Measurements from ENCODE around the gene UVRAG. TPM values are rescaled to one million over a fixed set of nuclear protein-coding genes. Genes with fewer than 3 reads are reported as not detected.

UVRAG gene
- total and polyA plus RNA-seq, 2 donors, result 16.4 to 36.6 TPM

- Histone ChIP-seq H3K36me3 (ENCODE audit: insufficient read depth) (no peaks in the 10 kb centered on the region), H3K4me3 (ENCODE audit: low read depth, low read length) (no peak overlapping the region), H3K4me1 (ENCODE audit: insufficient read depth) (peaks cover 2% of the 10 kb centered on the region), H3K27ac (ENCODE audit: low read depth) (peak overlapping the region; percentile 50)
- peak; percentile 28 for DNase-seq (ENCODE audit: extremely low spot score)
- 61% methylated on average over 7 of the region's 7 CpGs for WGBS
These were observed 268.8 kb downstream of the UVRAG start for GRCh38 chr11:76083563-76084451.

GRCh38 chr11:76085270-76085669, 270.3 kb downstream of the UVRAG start:
- no peak overlapping the region for H3K4me3 ChIP-seq (ENCODE audit: low read depth, low read length)
- no peaks in the 10 kb centered on the region for H3K36me3 ChIP-seq (ENCODE audit: insufficient read depth)
- no peak overlapping the region for H3K27ac ChIP-seq (ENCODE audit: low read depth)
- peaks cover 2% of the 10 kb centered on the region for H3K4me1 ChIP-seq (ENCODE audit: insufficient read depth)
- no peak for DNase-seq (ENCODE audit: extremely low spot score)
- WGBS, result 86% methylated on average over 1 of the region's 1 CpG

GRCh38 chr11:76086743-76087635, 272.0 kb downstream of the UVRAG start:
- DNase-seq (ENCODE audit: extremely low spot score), result no peak
- 88% methylated on average over 6 of the region's 6 CpGs for WGBS
- H3K27ac ChIP-seq (ENCODE audit: low read depth), result no peak overlapping the region
- H3K36me3 ChIP-seq (ENCODE audit: insufficient read depth), result no peaks in the 10 kb centered on the region
- H3K4me3 ChIP-seq (ENCODE audit: low read depth, low read length), result no peak overlapping the region
- peaks cover 2% of the 10 kb centered on the region for H3K4me1 ChIP-seq (ENCODE audit: insufficient read depth)

GRCh38 chr11:76087749-76088148, 272.7 kb downstream of the UVRAG start:
- 93% methylated on average over 6 of the region's 6 CpGs for WGBS
- DNase-seq (ENCODE audit: extremely low spot score), result no peak
- no peak overlapping the region for H3K27ac ChIP-seq (ENCODE audit: low read depth)
- peaks cover 2% of the 10 kb centered on the region for H3K4me1 ChIP-seq (ENCODE audit: insufficient read depth)
- H3K4me3 ChIP-seq (ENCODE audit: low read depth, low read length), result no peak overlapping the region
- H3K36me3 ChIP-seq (ENCODE audit: insufficient read depth), result no peaks in the 10 kb centered on the region

GRCh38 chr11:76088511-76088910, 273.5 kb downstream of the UVRAG start:
- H3K4me1 ChIP-seq (ENCODE audit: insufficient read depth), result peaks cover 2% of the 10 kb centered on the region
- no peak for DNase-seq (ENCODE audit: extremely low spot score)
- WGBS, result 83% methylated on average over 3 of the region's 3 CpGs
- H3K27ac ChIP-seq (ENCODE audit: low read depth), result no peak overlapping the region
- H3K36me3 ChIP-seq (ENCODE audit: insufficient read depth), result no peaks in the 10 kb centered on the region
- no peak overlapping the region for H3K4me3 ChIP-seq (ENCODE audit: low read depth, low read length)

GRCh38 chr11:76090174-76090573, 275.2 kb downstream of the UVRAG start:
- no peak for DNase-seq (ENCODE audit: extremely low spot score)
- 100% methylated on average over 2 of the region's 2 CpGs for WGBS

GRCh38 chr11:76090821-76091220, 275.8 kb downstream of the UVRAG start:
- Histone ChIP-seq H3K36me3 (ENCODE audit: insufficient read depth) (no peaks in the 10 kb centered on the region), H3K4me3 (ENCODE audit: low read depth, low read length) (no peak overlapping the region), H3K4me1 (ENCODE audit: insufficient read depth) (no peaks in the 10 kb centered on the region), H3K27ac (ENCODE audit: low read depth) (no peak overlapping the region)
- DNase-seq (ENCODE audit: extremely low spot score), result no peak
- WGBS, result 98% methylated on average over 1 of the region's 1 CpG

More at GRCh38 chr11:76090174-76090573, 275.2 kb downstream of the UVRAG start:
- H3K4me3 ChIP-seq (ENCODE audit: low read depth, low read length), result no peak overlapping the region
- H3K27ac ChIP-seq (ENCODE audit: low read depth), result no peak overlapping the region
- no peaks in the 10 kb centered on the region for H3K36me3 ChIP-seq (ENCODE audit: insufficient read depth)
- peaks cover 1% of the 10 kb centered on the region for H3K4me1 ChIP-seq (ENCODE audit: insufficient read depth)

GRCh38 chr11:76094740-76095139, 279.7 kb downstream of the UVRAG start:
- no peaks in the 10 kb centered on the region for H3K4me1 ChIP-seq (ENCODE audit: insufficient read depth)
- no peak for DNase-seq (ENCODE audit: extremely low spot score)
- H3K36me3 ChIP-seq (ENCODE audit: insufficient read depth), result no peaks in the 10 kb centered on the region
- H3K4me3 ChIP-seq (ENCODE audit: low read depth, low read length), result no peak overlapping the region
- H3K27ac ChIP-seq (ENCODE audit: low read depth), result no peak overlapping the region
- WGBS, result 89% methylated on average over 4 of the region's 4 CpGs

- DNase-seq (ENCODE audit: extremely low spot score), result no peak
- Histone ChIP-seq H3K27ac (ENCODE audit: low read depth) (no peak overlapping the region), H3K4me1 (ENCODE audit: insufficient read depth) (no peaks in the 10 kb centered on the region), H3K4me3 (ENCODE audit: low read depth, low read length) (no peak overlapping the region), H3K36me3 (ENCODE audit: insufficient read depth) (no peaks in the 10 kb centered on the region)
These were observed 280.9 kb downstream of the UVRAG start for GRCh38 chr11:76095891-76096290.

- Histone ChIP-seq H3K27ac (ENCODE audit: low read depth) (no peak overlapping the region), H3K36me3 (ENCODE audit: insufficient read depth) (no peaks in the 10 kb centered on the region), H3K4me3 (ENCODE audit: low read depth, low read length) (no peak overlapping the region), H3K4me1 (ENCODE audit: insufficient read depth) (no peaks in the 10 kb centered on the region)
- WGBS, result 91% methylated on average over 6 of the region's 6 CpGs
- DNase-seq (ENCODE audit: extremely low spot score), result no peak
These were observed 281.5 kb downstream of the UVRAG start for GRCh38 chr11:76096552-76096951.

GRCh38 chr11:76102802-76103201, 287.8 kb downstream of the UVRAG start:
- no peak overlapping the region for H3K27ac ChIP-seq (ENCODE audit: low read depth)
- H3K4me3 ChIP-seq (ENCODE audit: low read depth, low read length), result no peak overlapping the region
- no peaks in the 10 kb centered on the region for H3K36me3 ChIP-seq (ENCODE audit: insufficient read depth)
- no peak for DNase-seq (ENCODE audit: extremely low spot score)
- WGBS, result 9% methylated on average over 1 of the region's 1 CpG
- H3K4me1 ChIP-seq (ENCODE audit: insufficient read depth), result peaks cover 3% of the 10 kb centered on the region

GRCh38 chr11:76103460-76103859, 288.4 kb downstream of the UVRAG start:
- Histone ChIP-seq H3K4me3 (ENCODE audit: low read depth, low read length) (no peak overlapping the region), H3K36me3 (ENCODE audit: insufficient read depth) (no peaks in the 10 kb centered on the region), H3K27ac (ENCODE audit: low read depth) (no peak overlapping the region), H3K4me1 (ENCODE audit: insufficient read depth) (peaks cover 3% of the 10 kb centered on the region)
- 41% methylated on average over 1 of the region's 1 CpG for WGBS
- no peak for DNase-seq (ENCODE audit: extremely low spot score)

GRCh38 chr11:76104285-76104684, 289.3 kb downstream of the UVRAG start:
- WGBS, result 97% methylated on average over 7 of the region's 7 CpGs
- H3K4me3 ChIP-seq (ENCODE audit: low read depth, low read length), result no peak overlapping the region
- no peak for DNase-seq (ENCODE audit: extremely low spot score)
- peaks cover 3% of the 10 kb centered on the region for H3K4me1 ChIP-seq (ENCODE audit: insufficient read depth)
- no peaks in the 10 kb centered on the region for H3K36me3 ChIP-seq (ENCODE audit: insufficient read depth)
- H3K27ac ChIP-seq (ENCODE audit: low read depth), result no peak overlapping the region

- Histone ChIP-seq H3K4me1 (ENCODE audit: insufficient read depth) (peaks cover 3% of the 10 kb centered on the region), H3K27ac (ENCODE audit: low read depth) (no peak overlapping the region), H3K36me3 (ENCODE audit: insufficient read depth) (no peaks in the 10 kb centered on the region), H3K4me3 (ENCODE audit: low read depth, low read length) (no peak overlapping the region)
- 99% methylated on average over 1 of the region's 1 CpG for WGBS
- no peak for DNase-seq (ENCODE audit: extremely low spot score)
These were observed 290.6 kb downstream of the UVRAG start for GRCh38 chr11:76105637-76106036.
